SU-DHL-6 (cell line): Measurements from ENCODE around the gene TSPAN16.

Source experiments
- CTCF ChIP-seq: fragments of 200-600 bp; sonication (generic); IDR thresholded peaks from one replicate; pipeline ENCODE4 v1.5.1; 2017; ENCODE audit warnings: antibody characterized with exemption, mild to moderate bottlenecking, low read length, moderate library complexity; ENCODE audit not compliant: insufficient read depth, poor library complexity, severe bottlenecking
- EZH2phosphoT487 ChIP-seq: fragments of 200-600 bp; sonication (generic), shearing (Covaris generic); conservative IDR thresholded peaks from 2 replicates; pipeline ENCODE4 v1.6.1; 2018; ENCODE audit warnings: mild to moderate bottlenecking, antibody characterized with exemption, low read length, moderate library complexity, mixed read lengths

GRCh38 chr19:11281356-11282049 is 14.5 kb upstream of the TSPAN16 start:
- TF ChIP-seq EZH2phosphoT487 (no peak), CTCF (no peak)
